NOMO-1 treated with dmso at 0.1 percent for 144 hours (cell line): ENCODE data around the gene SLC1A5.
"Not testable (repeated sequence)": the region's sequence is repeated elsewhere in the genome, so short reads cannot be mapped to it uniquely, and the experiment has no call there.

Source experiments
- DNase-seq: peaks from one replicate; lab custom pipeline; 2025; ENCODE audit not compliant: unreplicated experiment; lab: John Stamatoyannopoulos, UW

SLC1A5 gene

DNA sequence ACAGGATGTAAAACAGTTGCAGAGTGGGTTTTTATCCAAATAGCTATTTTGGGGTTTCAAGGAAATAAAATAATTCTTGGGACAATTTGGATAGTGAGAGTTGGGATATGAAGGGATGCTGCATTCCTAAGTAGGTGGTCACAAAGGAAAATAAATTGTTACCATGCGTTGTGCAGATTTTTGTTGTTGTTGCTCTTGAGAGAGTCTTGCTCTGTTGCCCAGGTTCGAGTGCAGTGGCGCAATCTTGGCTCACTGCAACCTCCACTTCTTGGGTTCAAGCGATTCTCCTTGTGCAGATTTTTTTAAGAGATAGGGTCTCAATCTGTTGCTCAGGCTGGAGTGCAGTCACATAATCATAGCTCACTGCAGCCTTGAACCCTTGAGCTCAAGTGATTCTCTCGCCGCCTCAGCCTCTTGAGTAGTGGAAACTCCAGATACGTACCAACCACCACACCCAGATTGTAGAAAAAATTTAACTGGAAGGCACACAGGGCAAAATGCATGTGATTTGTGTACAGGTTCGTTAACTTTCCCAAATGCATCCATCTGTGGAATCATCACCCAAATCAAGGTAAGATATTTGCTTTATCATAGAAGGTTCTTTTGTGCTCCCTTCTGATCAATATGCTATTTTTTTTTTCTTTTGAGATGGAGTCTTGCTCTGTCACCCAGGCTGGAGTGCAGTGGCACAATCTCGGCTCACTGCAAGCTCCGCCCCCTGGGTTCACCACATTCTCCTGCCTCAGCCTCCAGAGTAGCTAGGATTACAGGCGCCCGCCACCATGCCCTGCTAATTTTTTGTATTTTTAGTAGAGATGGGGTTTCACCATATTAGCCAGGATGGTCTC is 16.0 kb downstream of the SLC1A5 start:
- DNase-seq: no peak

DNA sequence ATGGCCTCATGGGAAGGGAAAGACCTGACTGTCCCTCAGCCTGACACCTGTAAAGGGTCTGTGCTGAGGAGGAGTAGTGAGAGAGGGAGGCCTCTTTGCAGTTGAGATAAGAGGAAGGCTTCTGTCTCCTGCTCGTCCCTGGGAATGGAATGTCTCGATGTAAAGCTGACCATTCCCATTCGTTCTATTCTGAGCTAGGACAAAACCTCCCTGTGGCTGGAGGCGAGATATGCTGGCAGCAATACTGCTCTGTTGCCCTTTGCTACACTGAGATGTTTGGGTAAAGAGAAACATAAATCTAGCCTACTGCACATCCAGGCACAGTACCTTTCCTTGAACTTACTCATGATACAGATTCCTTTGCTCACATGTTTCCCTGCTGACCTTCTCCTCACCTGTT is 19.6 kb downstream of the SLC1A5 start:
- not testable (repeated sequence) for DNase-seq

DNA sequence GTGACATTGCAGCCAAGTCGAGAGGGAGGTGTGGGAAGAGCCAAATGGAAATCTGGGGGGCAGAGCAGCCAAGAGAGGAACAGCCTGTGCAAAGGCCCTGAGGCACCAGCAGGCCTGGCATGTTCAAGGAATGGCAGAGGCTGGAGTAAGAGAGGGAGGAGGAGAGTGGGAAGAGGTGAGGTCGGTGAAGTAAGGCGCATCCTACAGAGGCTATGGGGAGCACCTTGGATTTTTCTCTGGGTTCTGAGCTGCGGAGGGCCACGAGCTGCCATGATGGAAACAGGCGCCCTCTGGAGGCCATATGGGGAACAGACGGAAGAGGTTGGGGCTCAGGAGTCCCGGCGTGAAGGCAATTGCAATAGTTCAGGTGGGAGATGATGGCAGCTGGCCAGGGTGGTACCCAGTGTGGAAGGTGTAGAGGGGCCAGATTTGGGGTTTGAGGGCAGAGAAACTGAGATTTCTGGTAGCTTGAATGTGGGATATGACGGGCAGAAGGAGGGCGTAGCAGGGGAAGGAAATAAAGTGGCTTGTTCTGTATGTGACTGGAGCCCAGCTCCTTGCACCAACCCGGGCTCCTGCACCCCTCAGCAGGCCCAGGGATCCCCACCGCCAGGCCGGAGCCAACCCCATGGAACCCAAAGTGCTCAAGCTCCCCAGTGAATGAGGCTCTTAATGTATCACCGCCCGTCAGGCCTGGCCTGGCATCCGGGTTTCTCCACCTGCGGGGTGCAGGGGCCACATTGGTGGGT is 21.7 kb downstream of the SLC1A5 start:
- DNase-seq: no peak

DNA sequence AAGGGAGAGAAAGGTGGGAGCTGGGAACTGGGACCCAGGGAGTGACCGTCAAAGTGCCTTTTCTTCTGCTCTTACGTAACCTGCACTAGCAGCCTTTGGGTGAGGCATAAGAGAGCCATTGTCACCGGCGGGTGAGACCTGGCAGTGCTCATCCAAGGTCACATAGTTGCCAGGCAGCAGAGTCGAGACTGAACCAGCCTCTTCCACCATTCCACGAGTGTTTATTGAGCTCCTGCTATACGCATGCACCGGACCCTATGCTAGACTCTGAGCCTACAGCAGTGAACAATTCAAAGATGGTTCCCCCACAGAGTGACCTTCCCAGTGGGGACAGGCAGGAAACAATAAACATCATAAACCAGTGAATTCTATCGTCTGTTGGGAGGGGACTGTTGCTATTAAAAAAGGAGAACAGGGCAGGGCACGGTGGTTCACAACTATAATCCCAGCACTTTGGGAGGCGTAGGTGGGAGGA is 23.5 kb downstream of the SLC1A5 start:
- DNase-seq: no peak

DNA sequence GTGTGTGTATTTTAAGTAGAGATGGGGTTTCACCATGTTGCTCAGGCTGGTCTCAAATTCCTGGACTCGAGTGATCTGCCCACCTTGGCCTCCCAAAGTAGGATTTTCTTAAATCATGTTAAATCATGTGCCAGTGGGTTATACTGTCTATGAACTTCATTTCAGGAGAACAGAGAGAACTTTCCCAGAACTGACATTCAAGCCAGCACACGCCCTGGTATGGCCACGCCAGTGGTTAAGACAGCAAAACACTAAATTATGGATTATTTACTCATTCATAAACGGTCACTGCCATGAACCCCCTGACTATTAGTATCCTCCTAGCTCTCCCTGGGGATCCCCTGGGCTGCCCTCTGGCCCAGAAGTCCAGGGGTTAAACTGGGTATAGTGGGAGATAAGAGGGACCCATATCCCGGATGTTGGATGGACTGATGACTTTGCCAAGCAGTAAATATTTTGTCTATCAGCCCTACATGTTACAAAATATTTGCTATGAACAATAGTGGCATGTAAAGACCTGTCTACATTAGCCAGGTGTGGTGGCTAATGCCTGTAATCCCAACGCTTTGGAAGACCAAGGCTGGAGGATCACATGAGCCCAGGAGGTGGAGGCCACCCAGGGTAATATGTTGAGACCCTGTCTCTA is 26.0 kb downstream of the SLC1A5 start:
- no peak for DNase-seq

DNA sequence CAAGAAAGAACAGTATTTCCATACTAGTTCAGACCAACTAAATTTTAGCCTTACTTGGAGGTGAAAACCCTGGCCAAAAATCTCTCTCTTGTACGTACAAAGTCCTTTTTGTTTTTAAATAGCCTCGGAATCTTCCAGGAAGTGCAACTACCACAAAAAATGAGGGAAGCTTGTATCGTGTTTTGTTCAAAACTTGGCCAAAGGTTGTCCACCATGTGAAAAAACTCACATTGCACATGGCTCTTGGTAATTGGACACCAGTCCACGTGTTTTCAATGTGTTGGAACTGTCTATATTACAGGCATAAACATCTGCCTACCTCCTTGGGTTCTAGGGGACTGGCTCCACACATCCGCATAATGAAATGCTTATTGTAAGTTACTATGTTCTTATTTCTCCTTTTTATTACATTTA is 27.0 kb downstream of the SLC1A5 start:
- no peak for DNase-seq

DNA sequence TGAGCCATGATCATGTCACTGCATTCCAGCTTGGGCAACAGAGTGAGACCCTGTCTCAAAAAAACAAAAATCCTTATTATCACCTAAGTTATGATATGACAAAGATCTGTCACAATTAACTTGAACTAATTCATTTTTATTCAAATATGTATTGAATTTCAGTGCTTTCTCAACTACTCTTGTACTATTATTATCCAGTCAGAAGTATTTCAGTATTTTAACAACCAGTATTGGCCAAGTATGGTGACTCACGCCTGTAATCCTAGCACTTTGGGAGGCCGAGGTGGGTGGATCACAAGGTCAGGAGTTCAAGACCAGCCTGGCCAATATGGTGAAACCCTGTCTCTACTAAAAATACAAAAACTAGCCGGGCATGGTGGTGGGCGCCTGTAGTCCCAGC is 27.5 kb downstream of the SLC1A5 start:
- DNase-seq: not testable (repeated sequence)

DNA sequence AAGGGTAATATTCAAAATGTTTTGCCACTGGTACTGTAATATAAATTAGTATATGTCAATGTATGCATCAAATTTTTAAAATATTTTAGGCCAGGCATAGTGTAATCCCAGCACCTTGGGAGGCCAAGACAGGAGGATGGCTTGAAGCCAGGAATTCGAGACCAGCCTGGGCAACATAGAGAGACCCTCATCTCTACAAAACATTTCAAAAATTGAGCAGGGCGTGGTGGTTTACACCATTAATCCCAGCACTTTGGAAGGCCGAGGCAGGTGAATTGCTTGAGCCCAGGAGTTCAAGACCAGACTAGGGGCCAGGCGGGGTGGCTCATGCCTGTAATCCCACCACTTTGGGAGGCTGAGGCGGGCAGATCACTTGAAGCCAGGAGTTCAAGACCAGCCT is 28.0 kb downstream of the SLC1A5 start:
- no peak for DNase-seq

DNA sequence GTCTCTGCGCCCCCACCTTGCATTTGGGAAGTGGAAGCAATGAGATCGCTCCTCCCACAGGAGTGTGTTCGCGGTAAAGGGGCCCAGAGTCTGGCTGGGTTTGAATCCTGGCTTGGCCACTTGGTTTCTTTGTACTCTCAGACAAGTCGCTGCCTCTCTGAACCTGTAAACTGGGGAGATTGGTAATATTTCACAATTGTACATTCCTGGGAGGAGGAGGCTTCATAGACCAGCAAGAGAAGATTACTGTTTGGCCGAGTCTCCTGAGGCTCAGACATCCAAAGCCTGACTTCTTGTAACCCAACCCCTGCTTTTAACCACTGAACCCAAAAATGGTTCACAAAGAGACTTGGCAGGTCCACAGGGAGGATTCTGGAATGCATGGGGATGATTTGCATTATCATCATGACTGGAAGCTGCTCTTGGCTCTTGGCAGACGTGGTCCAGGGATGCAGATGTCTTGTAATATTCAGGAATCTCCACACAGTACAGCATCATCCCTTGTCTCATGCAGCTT is 28.5 kb downstream of the SLC1A5 start:
- DNase-seq: no peak

DNA sequence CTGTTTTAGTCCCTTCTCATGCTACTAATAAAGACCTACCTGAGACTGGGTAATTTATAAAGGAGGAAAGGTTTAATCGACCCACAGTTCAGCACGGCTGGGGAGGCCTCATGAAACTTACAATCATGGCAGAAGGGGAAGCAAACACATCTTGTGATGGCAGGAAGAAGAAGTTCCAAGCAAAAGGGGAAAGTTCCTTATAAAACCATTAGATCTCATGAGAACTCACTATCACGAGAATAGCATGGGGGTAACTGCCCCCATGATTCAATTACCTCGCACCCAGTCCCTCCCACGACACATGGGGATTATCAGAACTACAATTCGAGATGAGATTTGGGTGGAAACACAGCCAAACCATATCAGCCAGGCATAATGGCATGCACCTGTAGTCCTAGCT is 29.2 kb downstream of the SLC1A5 start:
- no peak for DNase-seq

DNA sequence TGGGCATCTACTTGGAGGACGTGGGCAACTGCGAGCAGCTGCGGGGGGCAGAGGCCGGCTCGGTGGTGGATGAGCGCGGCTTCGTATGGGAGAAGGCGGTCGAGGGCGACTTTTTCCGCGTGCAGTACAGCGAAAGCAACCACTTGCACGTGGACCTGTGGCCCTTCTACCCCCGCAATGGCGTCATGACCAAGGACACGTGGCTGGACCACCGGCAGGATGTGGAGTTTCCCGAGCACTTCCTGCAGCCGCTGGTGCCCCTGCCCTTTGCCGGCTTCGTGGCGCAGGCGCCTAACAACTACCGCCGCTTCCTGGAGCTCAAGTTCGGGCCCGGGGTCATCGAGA is 31.9 kb downstream of the SLC1A5 start:
- DNase-seq: no peak

DNA sequence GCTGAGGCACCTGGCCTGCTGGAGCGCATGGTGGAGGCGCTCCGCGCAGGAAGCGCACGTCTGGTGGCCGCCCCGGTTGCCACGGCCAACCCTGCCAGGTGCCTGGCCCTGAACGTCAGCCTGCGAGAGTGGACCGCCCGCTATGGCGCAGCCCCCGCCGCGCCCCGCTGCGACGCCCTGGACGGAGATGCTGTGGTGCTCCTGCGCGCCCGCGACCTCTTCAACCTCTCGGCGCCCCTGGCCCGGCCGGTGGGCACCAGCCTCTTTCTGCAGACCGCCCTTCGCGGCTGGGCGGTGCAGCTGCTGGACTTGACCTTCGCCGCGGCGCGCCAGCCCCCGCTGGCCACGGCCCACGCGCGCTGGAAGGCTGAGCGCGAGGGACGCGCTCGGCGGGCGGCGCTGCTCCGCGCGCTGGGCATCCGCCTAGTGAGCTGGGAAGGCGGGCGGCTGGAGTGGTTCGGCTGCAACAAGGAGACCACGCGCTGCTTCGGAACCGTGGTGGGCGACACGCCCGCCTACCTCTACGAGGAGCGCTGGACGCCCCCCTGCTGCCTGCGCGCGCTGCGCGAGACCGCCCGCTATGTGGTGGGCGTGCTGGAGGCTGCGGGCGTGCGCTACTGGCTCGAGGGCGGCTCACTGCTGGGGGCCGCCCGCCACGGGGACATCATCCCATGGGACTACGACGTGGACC is 32.4 kb downstream of the SLC1A5 start:
- no peak for DNase-seq

DNA sequence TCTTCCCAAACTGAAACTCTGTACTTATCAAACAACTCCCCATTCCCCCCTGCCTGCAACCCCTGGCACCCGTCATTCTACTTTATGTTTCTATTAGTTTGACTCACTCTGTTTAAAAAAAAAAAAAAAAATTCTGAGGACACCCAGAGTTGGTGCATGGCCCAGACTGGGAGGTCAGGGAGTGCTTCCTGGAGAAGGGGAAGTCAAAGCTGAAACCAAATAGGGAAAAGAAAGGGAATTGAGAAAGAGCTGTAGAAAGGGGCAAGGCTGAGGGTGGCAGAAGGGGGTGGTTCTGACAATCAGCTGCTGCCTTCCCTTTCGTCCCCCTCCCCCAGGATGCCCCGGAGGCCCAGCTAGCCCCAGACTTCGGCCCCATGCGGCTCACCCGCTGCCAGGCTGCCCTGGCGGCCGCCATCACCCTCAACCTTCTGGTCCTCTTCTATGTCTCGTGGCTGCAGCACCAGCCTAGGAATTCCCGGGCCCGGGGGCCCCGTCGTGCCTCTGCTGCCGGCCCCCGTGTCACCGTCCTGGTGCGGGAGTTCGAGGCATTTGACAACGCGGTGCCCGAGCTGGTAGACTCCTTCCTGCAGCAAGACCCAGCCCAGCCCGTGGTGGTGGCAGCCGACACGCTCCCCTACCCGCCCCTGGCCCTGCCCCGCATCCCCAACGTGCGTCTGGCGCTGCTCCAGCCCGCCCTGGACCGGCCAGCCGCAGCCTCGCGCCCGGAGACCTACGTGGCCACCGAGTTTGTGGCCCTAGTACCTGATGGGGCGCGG is 33.1 kb downstream of the SLC1A5 start:
- no peak for DNase-seq

DNA sequence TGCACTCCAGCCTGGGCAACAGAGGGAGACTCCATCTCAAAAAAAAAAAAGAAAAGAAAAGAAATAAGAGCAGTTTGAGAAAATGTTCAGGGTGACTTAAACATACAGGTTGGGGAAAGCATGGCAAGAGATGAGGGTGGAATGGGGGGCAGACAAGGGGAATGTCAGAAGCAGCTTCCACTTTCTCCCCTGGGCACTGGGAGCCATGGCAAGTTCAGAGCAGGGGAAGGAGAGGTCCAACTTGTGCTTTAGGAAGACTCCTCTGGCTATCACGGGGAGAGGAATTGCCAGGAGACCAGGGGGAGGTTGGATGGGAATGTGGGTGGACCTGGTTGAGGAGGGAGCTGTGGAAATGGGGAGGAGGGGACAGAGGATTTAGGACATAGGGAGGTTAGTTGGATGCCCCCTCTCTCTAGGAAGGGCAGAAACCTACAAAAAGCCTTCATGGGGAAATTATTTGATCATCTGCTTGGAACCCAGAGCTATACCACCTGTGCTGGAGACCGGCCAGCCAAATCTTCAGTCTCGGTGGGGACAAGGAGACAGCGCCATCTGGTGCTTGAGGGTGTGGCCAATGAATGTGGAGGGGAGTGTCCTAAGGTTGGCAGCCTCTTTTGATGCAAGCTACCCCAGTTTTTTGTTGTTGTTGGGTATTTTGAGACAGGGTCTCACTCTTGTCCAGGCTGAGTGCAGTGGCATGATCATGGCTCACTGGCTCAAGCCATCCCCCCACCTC is 34.8 kb downstream of the SLC1A5 start:
- DNase-seq: peak; percentile 57

DNA sequence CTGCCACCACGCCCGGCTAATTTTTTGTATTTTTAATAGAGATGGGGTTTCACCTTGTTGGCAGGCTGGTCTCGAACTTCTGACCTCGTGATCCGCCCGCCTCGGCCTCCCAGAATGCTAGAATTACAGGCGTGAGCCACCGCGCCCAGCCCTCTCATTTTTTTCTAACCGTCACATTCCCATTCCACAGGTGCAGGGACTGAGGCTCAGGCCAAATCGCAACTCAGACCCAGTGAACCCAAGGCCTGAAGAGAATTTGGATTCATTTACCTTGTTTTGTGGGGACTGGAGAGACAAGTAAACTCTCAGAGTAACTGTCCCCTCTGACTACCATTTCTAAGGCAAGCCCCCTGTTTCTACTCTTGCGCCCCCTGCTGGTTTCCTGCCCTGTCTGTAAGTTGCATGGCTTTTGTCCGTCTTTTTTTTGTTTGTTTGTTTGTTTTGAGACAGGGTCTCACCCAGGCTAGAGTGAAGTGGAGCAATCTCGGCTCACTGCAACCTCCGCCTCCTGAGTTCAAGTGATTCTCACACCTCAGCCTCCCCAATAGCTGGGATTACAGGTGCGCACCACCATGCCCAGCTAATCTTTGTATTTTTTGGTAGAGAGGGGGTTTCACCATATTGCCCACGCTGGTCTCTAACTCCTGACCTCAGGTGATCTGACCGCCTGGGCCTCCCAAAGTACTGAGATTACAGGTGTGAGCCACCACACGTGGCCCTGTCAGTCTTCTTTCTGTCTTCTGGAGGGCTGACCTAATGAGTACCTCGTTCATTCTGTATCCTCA is 39.9 kb downstream of the SLC1A5 start:
- DNase-seq: no peak

DNA sequence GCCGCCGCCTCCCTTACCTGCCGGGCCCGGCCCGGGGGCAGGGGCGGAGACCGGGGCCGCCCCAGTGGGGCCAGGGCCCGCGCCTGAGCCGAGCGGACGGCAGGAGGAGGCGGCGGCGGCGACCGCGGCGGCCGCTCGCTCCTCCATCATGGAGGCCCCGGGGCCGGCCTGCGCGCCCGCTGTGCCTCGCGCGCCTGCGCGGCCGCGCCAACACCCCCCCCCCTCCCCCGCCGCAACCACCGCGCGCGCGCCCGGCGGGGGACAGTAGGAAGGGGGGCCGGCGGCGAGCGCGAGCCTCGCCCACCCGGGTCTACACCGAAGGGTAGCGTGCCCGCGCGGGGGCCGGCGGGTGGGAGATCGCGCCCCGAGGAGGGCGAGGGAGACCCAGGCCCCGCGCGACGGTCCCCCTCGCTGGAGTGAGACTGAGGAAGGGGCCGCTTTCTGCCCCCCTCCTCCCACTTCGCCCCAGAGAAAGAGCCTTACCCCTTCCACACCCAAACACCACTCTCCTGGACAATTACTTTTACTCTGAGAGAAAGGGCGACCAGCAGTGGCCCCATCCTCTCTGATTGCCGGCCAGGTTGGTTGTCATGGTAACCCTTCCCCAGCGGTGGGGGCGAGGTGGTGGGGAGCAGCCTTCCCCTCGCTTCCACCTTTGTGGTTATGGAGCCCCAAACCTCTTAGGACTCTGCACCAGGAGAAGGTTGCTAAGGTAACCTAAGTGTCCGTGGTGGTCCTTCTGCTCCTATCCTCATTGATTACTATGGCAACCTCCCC is 41.9 kb downstream of the SLC1A5 start, which contains the start of gene STRN4:
Gene STRN4, minus strand, starts transcription at position 170 of the 777 bp plus-strand sequence. Its CDS starts 20 bp downstream, at position 150.
- DNase-seq: no peak

DNA sequence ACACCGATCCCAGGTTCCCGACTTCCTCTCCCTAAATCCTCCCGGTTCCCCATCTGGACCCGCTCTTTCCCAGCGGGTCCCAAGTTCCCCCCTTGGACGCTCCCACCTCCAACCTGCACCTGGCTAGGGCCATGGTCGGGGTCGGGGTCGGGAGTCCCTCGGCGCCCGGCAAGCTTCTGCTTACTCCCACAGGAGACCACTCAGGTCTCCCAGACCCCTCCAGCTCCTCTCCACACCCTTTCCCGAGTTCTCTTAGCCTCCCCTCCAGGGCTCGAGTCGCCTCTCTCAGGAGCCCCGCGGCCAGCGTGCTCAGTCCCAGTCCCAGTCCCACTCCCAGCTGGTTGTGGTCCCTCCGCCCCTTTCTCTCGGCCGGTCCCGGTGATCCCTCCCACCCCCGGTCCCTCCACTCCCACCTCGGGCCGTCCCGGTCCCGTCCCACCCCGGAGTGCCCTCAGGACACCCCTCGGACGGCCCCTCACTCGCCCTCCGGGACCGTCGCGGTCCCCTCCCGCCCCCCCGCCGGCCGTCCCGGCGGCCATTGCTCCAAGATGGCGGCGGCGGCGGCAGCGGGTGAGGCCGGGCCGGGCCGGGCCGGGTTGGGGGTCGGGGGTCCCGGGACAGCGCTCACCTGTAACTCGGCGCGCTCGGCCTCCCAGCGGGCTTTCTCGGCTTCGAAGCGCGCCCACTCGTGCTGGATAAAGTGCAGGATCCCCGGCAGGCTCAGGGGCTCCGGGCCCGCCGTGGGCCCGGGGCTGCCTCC is 42.7 kb downstream of the SLC1A5 start, which contains the start of gene FKRP:
Gene FKRP, plus strand, starts transcription at position 537 of the 760 bp plus-strand sequence. CDS start 9,394 bp downstream, outside the sequence.
- no peak for DNase-seq
